H1 (cell line): ENCODE data around the gene PF4V1. TPM values are rescaled to one million over a fixed set of nuclear protein-coding genes. Genes with fewer than 3 reads are reported as not detected.

Experiments used
- CTCF ChIA-PET: fragments of 300-600 bp; sonication (Branson Sonifier 250); formaldehyde crosslinking; loops from one replicate; lab custom pipeline; 2021; ENCODE audit not compliant: partially characterized antibody; lab: Charles Lee
- POLR2A ChIA-PET: fragments of 300-600 bp; sonication (Branson Sonifier 250); formaldehyde crosslinking; loops from one replicate; lab custom pipeline; 2021; ENCODE audit warnings: inconsistent platforms; ENCODE audit not compliant: partially characterized antibody; lab: Charles Lee
- DNase-seq, 2 experiments: peaks; one replicate each; pipeline versions ENCODE4 v3.0.0 to v3.0.0-alpha.2; 2010 to 2022; ENCODE audit warnings: low spot score in 2 of 2, low read depth in 1 of 2, mixed read lengths in 1 of 2
- FAIRE-seq: peaks from 2 replicates; lab custom pipeline; 2011; peaks lifted over from hg19 to GRCh38; lab: Jason Lieb, UNC
- H2AFZ ChIP-seq: 2 replicates; pipeline ENCODE4 v1.8.1; 2012; ENCODE audit warnings: low read length, inconsistent platforms
- H2AK5ac ChIP-seq: 2 replicates; pipeline ENCODE4 v1.6.1; 2013; ENCODE audit warnings: low read depth, low read length
- H2BK120ac ChIP-seq: replicated peaks from 2 replicates; pipeline ENCODE3; 2013; ENCODE audit warnings: low read depth, low read length, inconsistent platforms
- H2BK12ac ChIP-seq: 2 replicates; pipeline ENCODE4 v1.6.1; 2013; ENCODE audit warnings: low read depth, low read length
- H2BK15ac ChIP-seq: 2 replicates; pipeline ENCODE4 v1.6.1; 2013; ENCODE audit warnings: low read length
- H2BK20ac ChIP-seq: 2 replicates; pipeline ENCODE4 v1.6.1; 2013; ENCODE audit warnings: low read length
- H2BK5ac ChIP-seq: 2 replicates; pipeline ENCODE4 v1.6.1; 2013; ENCODE audit warnings: low read depth, low read length
- H3K14ac ChIP-seq: 2 replicates; pipeline ENCODE4 v1.6.1; 2013; ENCODE audit warnings: inconsistent platforms; ENCODE audit not compliant: insufficient read length
- H3K18ac ChIP-seq: 2 replicates; pipeline ENCODE4 v1.6.1; 2013; ENCODE audit warnings: low read length; ENCODE audit errors: extremely low read depth
- H3K23ac ChIP-seq: 2 replicates; pipeline ENCODE4 v1.6.1; 2013; ENCODE audit warnings: inconsistent platforms; ENCODE audit not compliant: insufficient read length
- H3K23me2 ChIP-seq: 2 replicates; pipeline ENCODE4 v1.6.1; 2013; ENCODE audit warnings: low read depth, low read length
- H3K27ac ChIP-seq: 2 replicates; pipeline ENCODE4 v1.6.1; 2011; ENCODE audit warnings: low read depth, low read length, inconsistent platforms
- H3K27me3 ChIP-seq, 4 experiments: replicated peaks in 1 of 4; 1 replicate in 1 of 4; 2 replicates in 3 of 4; pipeline versions ENCODE4 v1.6.1 to v1.8.1; 2011 to 2013; ENCODE audit warnings: low read length in 3 of 4, mild to moderate bottlenecking in 3 of 4, inconsistent platforms in 2 of 4, mixed read lengths in 2 of 4, moderate library complexity in 1 of 4; ENCODE audit not compliant: control insufficient read depth in 3 of 4, insufficient read depth in 3 of 4; ENCODE audit errors: extremely low read depth in 1 of 4
- H3K36me3 ChIP-seq, 4 experiments: 2 replicates each; pipeline versions ENCODE4 v1.6.1 to v1.8.1; 2011 to 2013; ENCODE audit warnings: mild to moderate bottlenecking in 4 of 4, low read length in 3 of 4, moderate library complexity in 2 of 4, control low read depth in 1 of 4, inconsistent platforms in 1 of 4; ENCODE audit not compliant: insufficient read depth in 4 of 4, control insufficient read depth in 2 of 4
- H3K4ac ChIP-seq: replicated peaks from 2 replicates; pipeline ENCODE3; 2013; ENCODE audit warnings: low read length, low read depth, mixed read lengths, inconsistent platforms; ENCODE audit not compliant: insufficient read length
- H3K4me1 ChIP-seq, 4 experiments: replicated peaks in 1 of 4; 1 replicate in 1 of 4; 2 replicates in 3 of 4; pipeline versions ENCODE4 v1.6.1 to v1.8.1; 2011 to 2013; ENCODE audit warnings: low read length in 3 of 4, inconsistent platforms in 2 of 4, mixed read lengths in 1 of 4; ENCODE audit not compliant: insufficient read depth in 4 of 4, control insufficient read depth in 3 of 4
- H3K4me2 ChIP-seq, 2 experiments: 2 replicates each; pipeline versions ENCODE4 v1.6.1 to v1.8.1; 2011 to 2013; ENCODE audit warnings: low read depth in 2 of 2, low read length in 2 of 2, control low read depth in 1 of 2, inconsistent platforms in 1 of 2, mild to moderate bottlenecking in 1 of 2; ENCODE audit not compliant: insufficient read depth in 1 of 2
- H3K4me3 ChIP-seq, 4 experiments: fragments of 200-600, 300-600 bp in 1 of 4; sonication (generic), shearing (Covaris generic), sonication (Bioruptor Twin) in 1 of 4; 2 replicates each; pipeline versions ENCODE4 v1.5.1 to v1.8.1; 2011 to 2016; ENCODE audit warnings: low read length in 4 of 4, low read depth in 3 of 4, control low read depth in 2 of 4, inconsistent platforms in 2 of 4, mild to moderate bottlenecking in 2 of 4, mixed read lengths in 1 of 4, moderate library complexity in 1 of 4; ENCODE audit not compliant: insufficient read depth in 2 of 4; ENCODE audit errors: extremely low read depth in 1 of 4
- H3K56ac ChIP-seq: replicated peaks from 2 replicates; pipeline ENCODE3; 2013; ENCODE audit warnings: low read depth, mild to moderate bottlenecking, mixed read lengths, low read length, inconsistent platforms; ENCODE audit not compliant: insufficient read length
- H3K79me1 ChIP-seq: 2 replicates; pipeline ENCODE4 v1.6.1; 2013; ENCODE audit warnings: low read depth, low read length, control low read depth
- H3K79me2 ChIP-seq, 2 experiments: 2 replicates each; pipeline versions ENCODE4 v1.6.1 to v1.8.1; 2012 to 2013; ENCODE audit warnings: low read length in 2 of 2, mild to moderate bottlenecking in 2 of 2, inconsistent platforms in 1 of 2; ENCODE audit not compliant: insufficient read depth in 2 of 2, control insufficient read depth in 1 of 2
- H3K9ac ChIP-seq, 4 experiments: replicated peaks in 1 of 4; 1 replicate in 1 of 4; 2 replicates in 3 of 4; pipeline versions ENCODE4 v1.6.1 to v1.8.1; 2011 to 2013; ENCODE audit warnings: low read depth in 3 of 4, low read length in 3 of 4, control low read depth in 2 of 4, mild to moderate bottlenecking in 2 of 4, moderate library complexity in 2 of 4, inconsistent platforms in 1 of 4; ENCODE audit errors: extremely low read depth in 1 of 4
- H3K9me3 ChIP-seq, 2 experiments: 2 replicates each; pipeline versions ENCODE4 v1.6.1 to v1.8.1; 2012 to 2013; ENCODE audit warnings: mild to moderate bottlenecking in 2 of 2, moderate library complexity in 2 of 2, control low read depth in 1 of 2, inconsistent platforms in 1 of 2, low read depth in 1 of 2, low read length in 1 of 2, mixed read lengths in 1 of 2; ENCODE audit not compliant: insufficient read depth in 2 of 2
- H4K20me1 ChIP-seq, 2 experiments: replicated peaks in 1 of 2; 2 replicates each; pipeline versions ENCODE3 to v1.8.1; 2011 to 2013; ENCODE audit warnings: inconsistent platforms in 2 of 2, low read length in 2 of 2, mild to moderate bottlenecking in 1 of 2; ENCODE audit not compliant: insufficient read depth in 2 of 2, control insufficient read depth in 1 of 2
- H4K5ac ChIP-seq: 2 replicates; pipeline ENCODE4 v1.6.1; 2013; ENCODE audit warnings: low read length, low read depth, mixed read lengths, inconsistent platforms; ENCODE audit not compliant: insufficient read length
- H4K8ac ChIP-seq: 2 replicates; pipeline ENCODE4 v1.8.0; 2013; ENCODE audit warnings: mild to moderate bottlenecking, moderate library complexity, low read length, inconsistent platforms; ENCODE audit not compliant: insufficient read depth; ENCODE audit errors: extremely low read depth
- H4K91ac ChIP-seq: replicated peaks from 2 replicates; pipeline ENCODE3; 2013; ENCODE audit warnings: low read length, mixed read lengths, inconsistent platforms; ENCODE audit not compliant: insufficient read length
- BRCA1 ChIP-seq: IDR thresholded peaks from 2 replicates; pipeline ENCODE4 v1.6.1; 2012; ENCODE audit warnings: low read depth, low read length, improper control_type of control experiment
- TEAD4 ChIP-seq: IDR thresholded peaks from 2 replicates; pipeline ENCODE4 v1.6.1; 2012; ENCODE audit warnings: low read depth, low read length, inconsistent platforms, mixed read lengths
- WGBS, 2 experiments: shearing (Covaris generic) in 1 of 2; methylation state at CpG; one replicate each; pipeline versions ENCODE4 v1.1.6 to v1.1.7; 2013 to 2015; ENCODE audit warnings: low lambda C conversion rate in 2 of 2, mixed read lengths in 2 of 2, inconsistent platforms in 1 of 2, low coverage in 1 of 2, missing lambda C conversion rate in 1 of 2; ENCODE audit not compliant: insufficient replicate concordance in 2 of 2, insufficient coverage in 1 of 2, insufficient read length in 1 of 2; ENCODE audit errors: extremely low coverage in 1 of 2, missing lambda C conversion rate in 1 of 2; 5-methylcytosine and 5-hydroxymethylcytosine counted together
- polyA plus RNA-seq, 7 experiments: library from polyadenylated mRNA; depleted of rRNA in 3 of 7; stranded (reverse) in 5 of 7; unstranded in 2 of 7; fragments of >200 nt in 5 of 7; fragments of 200-250 nt in 2 of 7; gene quantifications; 1 replicate in 5 of 7; 2 replicates in 1 of 7; 4 replicates in 1 of 7; pipeline versions ENCODE4 v1.2.1 to v1.2.3, GENCODE V29; 2011 to 2013; ENCODE audit warnings: missing spikeins in 2 of 7, mixed read lengths in 2 of 7
- total RNA-seq: library from RNA; stranded (reverse); fragmentation: NEBNext Ultra II Directional; extraction: Animal tissue kit (Norgen Biotek cat#: 25700); gene quantifications from 2 replicates; pipeline ENCODE4 v1.2.1, GENCODE V29; 2021

PF4V1 gene
- total and polyA plus RNA-seq, 2 of the 8 experiments (the other 6 are each of a cell fraction or from before 2014, with no cell fraction given), result not detected

GRCh38 chr4:73894001-73894400 is 40.9 kb downstream of the PF4V1 start:
- POLR2A ChIA-PET, result interaction anchor here (1.0 kb wide), 1 partner anchor 25 kb away, joined by 3 read pairs; the partner anchor contains the start of gene CXCL1

More at GRCh38 chr4:73894001-73894400, 40.9 kb downstream of the PF4V1 start:
- no peaks in the 10 kb centered on the region for H3K23me2 ChIP-seq
- H3K18ac ChIP-seq, result no peak overlapping the region
- H3K14ac ChIP-seq, result no peak overlapping the region
- no peaks in the 10 kb centered on the region for H3K79me2 ChIP-seq
- no peak overlapping the region for H2BK15ac ChIP-seq
- H2BK120ac ChIP-seq, result no peak overlapping the region
- no peak overlapping the region for H3K9ac ChIP-seq
- no peak overlapping the region for H3K56ac ChIP-seq
- no peaks in the 10 kb centered on the region; a peak in 1 of 7 replicates for H3K27me3 ChIP-seq
- H3K4me2 ChIP-seq, result no peak overlapping the region
- no peak overlapping the region for H2BK5ac ChIP-seq
- H3K9me3 ChIP-seq, result no peaks in the 10 kb centered on the region
- CTCF ChIA-PET, result interaction anchor here (1.0 to 1.7 kb wide), 2 partner anchors 12 to 30 kb away, joined by 4 to 6 read pairs; no protein-coding TSS in a partner anchor
- no peak overlapping the region for H2BK20ac ChIP-seq
- FAIRE-seq (no peak), DNase-seq (no peak)
- no peak overlapping the region for H3K4ac ChIP-seq
- no peak overlapping the region for H4K91ac ChIP-seq
- H3K23ac ChIP-seq, result no peak overlapping the region
- H4K20me1 ChIP-seq, result no peaks in the 10 kb centered on the region
- no peak overlapping the region for H4K8ac ChIP-seq
- H2AK5ac ChIP-seq, result no peak overlapping the region
- no peak for TF ChIP-seq BRCA1
- 0 out of 2 replicates have a peak, but pooled peaks have one; percentile 26 for TF ChIP-seq TEAD4
- no peaks in the 10 kb centered on the region for H3K4me1 ChIP-seq
- H3K27ac ChIP-seq, result no peak overlapping the region
- no peak overlapping the region for H2AFZ ChIP-seq
- no peaks in the 10 kb centered on the region for H3K36me3 ChIP-seq
- 59% methylated on average over 2 of the region's 2 CpGs; no CpG with 5 or more reads in 1 of the 2 experiments for WGBS, 2 experiments
- no peak overlapping the region for H2BK12ac ChIP-seq
- H3K4me3 ChIP-seq, result no peak overlapping the region
- no peak overlapping the region for H4K5ac ChIP-seq
- H3K79me1 ChIP-seq, result no peaks in the 10 kb centered on the region
